ENCODE results near the gene SIRPB1. TPM values are rescaled to one million over a fixed set of nuclear protein-coding genes. Genes with fewer than 3 reads are reported as not detected.

Gene SIRPB1
- total and polyA plus RNA-seq, 10 of the 15 experiments (the other 5 are each of a cell fraction or from before 2014, with no cell fraction given) = 3.4 to 33.8 (median 14.1) TPM

DNA sequence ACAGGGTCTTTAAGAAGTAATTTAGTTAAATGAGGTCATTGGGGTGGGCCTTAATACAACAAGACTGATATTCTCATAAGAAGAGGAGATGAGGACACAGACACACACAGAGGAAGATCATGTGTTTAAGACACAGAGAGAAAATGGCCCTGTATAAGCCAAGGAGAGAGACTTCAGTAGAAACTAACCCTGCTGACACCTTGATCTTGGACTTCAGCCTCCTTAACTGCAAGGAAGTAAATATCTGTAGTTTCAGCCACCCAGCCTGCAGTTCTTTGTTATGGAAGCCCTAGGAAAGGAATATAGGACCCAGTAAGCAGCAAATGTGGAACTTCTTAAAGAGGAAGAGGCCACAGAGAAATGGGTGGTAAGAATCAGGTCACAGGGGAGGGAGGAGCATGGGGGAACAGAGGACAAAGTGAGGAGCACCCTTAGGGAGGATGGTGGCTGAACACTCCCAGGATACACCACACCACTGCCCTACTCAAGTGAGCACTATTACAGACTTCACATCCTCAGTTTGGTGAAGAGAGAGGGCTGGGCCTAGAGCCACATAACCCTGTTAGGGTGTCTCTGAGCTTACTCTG lies 762 bp downstream of the SIRPB1 start:
- Histone ChIP-seq H3K9me3 (replicated peaks; ENCODE audit: control insufficient read depth, insufficient read depth, low read length) (peaks cover 5% of the 10 kb centered on the region; the same call in 2 of the 3 replicates), H3K36me3 (ENCODE audit: control insufficient read depth in 2 of 2, insufficient read depth in 2 of 2, low read length in 1 of 2) (no peaks in the 10 kb centered on the region; a peak in 1 of 4 replicates), H3K4me1 (ENCODE audit: control insufficient read depth, insufficient read depth, low read length) (peaks cover 28% of the 10 kb centered on the region), H2AFZ (ENCODE audit: control insufficient read depth, low read depth, low read length) (no peak overlapping the region), H3K79me2 (ENCODE audit: control insufficient read depth, insufficient read depth, low read length) (no peaks in the 10 kb centered on the region), H3K4me2 (ENCODE audit: control insufficient read depth, insufficient read depth) (peak overlapping the region; percentile 79; the same call in 1 of the 2 replicates), H3K4me3 (no peak overlapping the region), H3K27ac (ENCODE audit: control insufficient read depth, insufficient read depth) (no peak overlapping the region; the same call in 1 of the 2 replicates), H3K27me3 (replicated peaks in 1 of 2; ENCODE audit: control insufficient read depth in 2 of 2, insufficient read depth in 2 of 2, low read length in 1 of 2) (no peaks in the 10 kb centered on the region), H4K20me1 (ENCODE audit: control insufficient read depth, insufficient read depth) (no peaks in the 10 kb centered on the region), H3K9ac (ENCODE audit: control insufficient read depth, insufficient read depth, low read length) (no peak overlapping the region)
- ATAC-seq (peak; percentile 31), DNase-seq (ENCODE audit: low read depth, low spot score) (no peak), FAIRE-seq (no peak)
- ChIA-PET SMC1A (ENCODE audit: uncharacterized antibody, unreplicated experiment) (interaction anchor here (0.7 to 1.3 kb wide), 7 partner anchors 40 to 161 kb away, joined by 3 to 5 read pairs (median 4); no protein-coding TSS in a partner anchor), CTCF (interaction anchor here (1.0 to 2.2 kb wide), 6 partner anchors 86 to 116 kb away, joined by 3 to 6 read pairs (median 3); no protein-coding TSS in a partner anchor), POLR2A (interaction anchor here (0.7 to 0.8 kb wide), 2 partner anchors 13 to 116 kb away, joined by 3 read pairs; no protein-coding TSS in a partner anchor), RAD21 (ENCODE audit: unreplicated experiment) (interaction anchor here (0.6 to 0.8 kb wide), 2 partner anchors 8 to 32 kb away, joined by 3 read pairs; no protein-coding TSS in a partner anchor)
- in situ Hi-C loops (cut with MboI) = loop anchor here (5.0 kb wide), 1 partner anchor 42 kb away; no protein-coding TSS in a partner anchor
- intact Hi-C loops (cut with micrococcal nuclease; ENCODE audit: unreplicated experiment) = loop anchor here (1.0 kb wide), 1 partner anchor 84 kb away; no protein-coding TSS in a partner anchor
- no TSS peak for BruUV-seq (replicated peaks)
- TF ChIP-seq NFXL1 (IDR thresholded peaks at IDR 0.05; ENCODE audit: borderline replicate concordance) (peak; percentile 82; the same call in 1 of the 2 replicates), SPI1 (IDR thresholded peaks at IDR 0.05; ENCODE audit: borderline replicate concordance, insufficient read depth, low read depth, low read length) (peak; percentile 5; the same call in 1 of the 2 replicates)
- TF ChIP-seq, protein P1, sequence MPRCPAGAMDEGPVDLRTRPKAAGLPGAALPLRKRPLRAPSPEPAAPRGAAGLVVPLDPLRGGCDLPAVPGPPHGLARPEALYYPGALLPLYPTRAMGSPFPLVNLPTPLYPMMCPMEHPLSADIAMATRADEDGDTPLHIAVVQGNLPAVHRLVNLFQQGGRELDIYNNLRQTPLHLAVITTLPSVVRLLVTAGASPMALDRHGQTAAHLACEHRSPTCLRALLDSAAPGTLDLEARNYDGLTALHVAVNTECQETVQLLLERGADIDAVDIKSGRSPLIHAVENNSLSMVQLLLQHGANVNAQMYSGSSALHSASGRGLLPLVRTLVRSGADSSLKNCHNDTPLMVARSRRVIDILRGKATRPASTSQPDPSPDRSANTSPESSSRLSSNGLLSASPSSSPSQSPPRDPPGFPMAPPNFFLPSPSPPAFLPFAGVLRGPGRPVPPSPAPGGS (IDR thresholded peaks at IDR 0.05; ENCODE audit: borderline replicate concordance, insufficient read depth, low read depth, low read length, poor library complexity, severe bottlenecking) = no peak
